Transverse colon (tissue), 3 donors: ENCODE measurements around the gene ZDHHC7.

ENCODE experiments used
- CTCF ChIP-seq, 5 experiments: fragments of 200-600 bp in 3 of 5; fragments of 450-650 bp in 2 of 5; sonication (generic) in 3 of 5; IDR thresholded peaks; 1 replicate in 2 of 5; 2 replicates in 3 of 5; pipeline ENCODE4 v1.5.1; 2016 to 2017; ENCODE audit warnings: antibody characterized with exemption in 5 of 5, inconsistent platforms in 3 of 5, mild to moderate bottlenecking in 2 of 5, moderate library complexity in 1 of 5
- POLR2A ChIP-seq: fragments of 450-650 bp; IDR thresholded peaks from one replicate; pipeline ENCODE4 v1.6.1; 2016; ENCODE audit warnings: antibody characterized with exemption, mild to moderate bottlenecking, moderate library complexity

- TF ChIP-seq CTCF (IDR thresholded peaks at IDR 0.05) (no peak), POLR2A (no peak)
Observed at GRCh38 chr16:85017633-85018032, 6.3 kb upstream of the ZDHHC7 start.
